Measurements from ENCODE around the gene STX8. TPM values are rescaled to one million over a fixed set of nuclear protein-coding genes. Genes with fewer than 3 reads are reported as not detected.

The STX8 gene
- total RNA-seq, 2 experiments from 2014 or later = 75.2 to 75.8 TPM

- POLR2A ChIA-PET = no interaction called here
- no peak overlapping the region for H3K4me3 Mint-ChIP-seq
- H3K9me3 Mint-ChIP-seq = no peaks in the 10 kb centered on the region
- H3K4me1 Mint-ChIP-seq (ENCODE audit: low read depth) = peaks cover 13% of the 10 kb centered on the region
- CTCF ChIA-PET = no interaction called here
- no peak for DNase-seq
- intact Hi-C loops (cut with micrococcal nuclease) = no loop called here
- peaks cover 2% of the 10 kb centered on the region for H3K36me3 Mint-ChIP-seq
- peaks cover 1% of the 10 kb centered on the region for H3K27me3 Mint-ChIP-seq
- no peak overlapping the region for H3K27ac Mint-ChIP-seq
These were observed 333.7 kb downstream of the STX8 start for GRCh38 chr17:9241774-9242496.

- H3K36me3 Mint-ChIP-seq = peaks cover 2% of the 10 kb centered on the region
- peaks cover 1% of the 10 kb centered on the region for H3K27me3 Mint-ChIP-seq
- CTCF ChIA-PET = interaction anchor here (1.4 kb wide), 1 partner anchor 51 kb away, joined by 5 read pairs; no protein-coding TSS in a partner anchor
- POLR2A ChIA-PET = no interaction called here
- H3K4me1 Mint-ChIP-seq (ENCODE audit: low read depth) = peaks cover 13% of the 10 kb centered on the region
- intact Hi-C loops (cut with micrococcal nuclease) = no loop called here
- no peak for DNase-seq
- peak overlapping the region; percentile 23 for H3K4me3 Mint-ChIP-seq
- H3K27ac Mint-ChIP-seq = no peak overlapping the region
- H3K9me3 Mint-ChIP-seq = no peaks in the 10 kb centered on the region
These were observed 334.3 kb downstream of the STX8 start for GRCh38 chr17:9241371-9241712.

GRCh38 chr17:9240659-9241370 is 334.8 kb downstream of the STX8 start:
- CTCF ChIA-PET = interaction anchor here (1.0 to 1.4 kb wide), 2 partner anchors 12 to 51 kb away, joined by 3 to 5 read pairs; no protein-coding TSS in a partner anchor

GRCh38 chr17:9239793-9240658 is 335.6 kb downstream of the STX8 start:
- peaks cover 6% of the 10 kb centered on the region for H3K9me3 Mint-ChIP-seq
- peak overlapping the region; percentile 74 for H3K4me3 Mint-ChIP-seq
- peaks cover 1% of the 10 kb centered on the region for H3K27me3 Mint-ChIP-seq
- intact Hi-C loops (cut with micrococcal nuclease) = loop anchor here (5.0 kb wide), 1 partner anchor 273 kb away; the partner anchor contains the start of gene PIK3R5
- peak; percentile 74 for DNase-seq
- POLR2A ChIA-PET = interaction anchor here (1.4 to 1.9 kb wide), 2 partner anchors 12 to 50 kb away, joined by 3 to 7 read pairs; no protein-coding TSS in a partner anchor
- peaks cover 2% of the 10 kb centered on the region for H3K36me3 Mint-ChIP-seq
- H3K4me1 Mint-ChIP-seq (ENCODE audit: low read depth) = peaks cover 20% of the 10 kb centered on the region
- H3K27ac Mint-ChIP-seq = no peak overlapping the region
- CTCF ChIA-PET = interaction anchor here (1.0 to 1.4 kb wide), 2 partner anchors 12 to 52 kb away, joined by 3 to 5 read pairs; no protein-coding TSS in a partner anchor

More at GRCh38 chr17:9240659-9241370, 334.8 kb downstream of the STX8 start:
- H3K4me1 Mint-ChIP-seq (ENCODE audit: low read depth) = peaks cover 13% of the 10 kb centered on the region
- DNase-seq = no peak
- no peak overlapping the region for H3K27ac Mint-ChIP-seq
- peak overlapping the region; percentile 37 for H3K4me3 Mint-ChIP-seq
- POLR2A ChIA-PET = interaction anchor here (1.9 kb wide), 1 partner anchor 12 kb away, joined by 7 read pairs; no protein-coding TSS in a partner anchor
- intact Hi-C loops (cut with micrococcal nuclease) = no loop called here
- H3K27me3 Mint-ChIP-seq = peaks cover 1% of the 10 kb centered on the region
- H3K9me3 Mint-ChIP-seq = peaks cover under 1% of the 10 kb centered on the region
- peaks cover 2% of the 10 kb centered on the region for H3K36me3 Mint-ChIP-seq

- CTCF ChIA-PET = interaction anchor here (1.0 kb wide), 1 partner anchor 13 kb away, joined by 3 read pairs; no protein-coding TSS in a partner anchor
- intact Hi-C loops (cut with micrococcal nuclease) = loop anchor here (5.0 kb wide), 1 partner anchor 272 kb away; the partner anchor contains the start of gene PIK3R5
- Mint-ChIP-seq H3K4me1 (ENCODE audit: low read depth) (peaks cover 20% of the 10 kb centered on the region), H3K27me3 (peaks cover 1% of the 10 kb centered on the region), H3K4me3 (peak overlapping the region; percentile 74), H3K9me3 (peaks cover 6% of the 10 kb centered on the region), H3K27ac (no peak overlapping the region), H3K36me3 (peaks cover 2% of the 10 kb centered on the region)
- peak; percentile 39 for DNase-seq
- POLR2A ChIA-PET = interaction anchor here (1.4 to 1.9 kb wide), 2 partner anchors 13 to 50 kb away, joined by 3 to 7 read pairs; no protein-coding TSS in a partner anchor
These were observed 336.3 kb downstream of the STX8 start for GRCh38 chr17:9239246-9239792.

GRCh38 chr17:9238340-9239245 is 337.0 kb downstream of the STX8 start:
- POLR2A ChIA-PET = interaction anchor here (1.4 to 1.9 kb wide), 2 partner anchors 14 to 51 kb away, joined by 3 to 7 read pairs; no protein-coding TSS in a partner anchor
- H3K36me3 Mint-ChIP-seq = peaks cover 2% of the 10 kb centered on the region
- H3K9me3 Mint-ChIP-seq = peaks cover 6% of the 10 kb centered on the region
- peak overlapping the region; percentile 74 for H3K4me3 Mint-ChIP-seq
- H3K27me3 Mint-ChIP-seq = peaks cover 1% of the 10 kb centered on the region
- intact Hi-C loops (cut with micrococcal nuclease) = loop anchor here (5.0 kb wide), 1 partner anchor 271 kb away; the partner anchor contains the start of gene PIK3R5
- H3K27ac Mint-ChIP-seq = no peak overlapping the region
- CTCF ChIA-PET = no interaction called here
- peaks cover 20% of the 10 kb centered on the region for H3K4me1 Mint-ChIP-seq (ENCODE audit: low read depth)
- no peak for DNase-seq

- POLR2A ChIA-PET = no interaction called here
- Mint-ChIP-seq H3K4me3 (no peak overlapping the region), H3K9me3 (peaks cover 6% of the 10 kb centered on the region)
These were observed 337.8 kb downstream of the STX8 start for GRCh38 chr17:9237661-9238301.

GRCh38 chr17:9237053-9237410 is 338.6 kb downstream of the STX8 start:
- peaks cover 1% of the 10 kb centered on the region for H3K27me3 Mint-ChIP-seq
- POLR2A ChIA-PET = no interaction called here
- H3K4me1 Mint-ChIP-seq (ENCODE audit: low read depth) = peaks cover 20% of the 10 kb centered on the region

More at GRCh38 chr17:9237661-9238301, 337.8 kb downstream of the STX8 start:
- intact Hi-C loops (cut with micrococcal nuclease) = loop anchor here (5.0 kb wide), 1 partner anchor 270 kb away; the partner anchor contains the start of gene PIK3R5
- CTCF ChIA-PET = no interaction called here
- Mint-ChIP-seq H3K4me1 (ENCODE audit: low read depth) (peaks cover 20% of the 10 kb centered on the region), H3K27me3 (peaks cover 1% of the 10 kb centered on the region), H3K36me3 (peaks cover 2% of the 10 kb centered on the region), H3K27ac (no peak overlapping the region)
- no peak for DNase-seq

GRCh38 chr17:9236286-9237052 is 339.2 kb downstream of the STX8 start:
- Mint-ChIP-seq H3K4me3 (no peak overlapping the region), H3K9me3 (peaks cover 6% of the 10 kb centered on the region), H3K27me3 (peaks cover 1% of the 10 kb centered on the region), H3K27ac (no peak overlapping the region), H3K4me1 (ENCODE audit: low read depth) (peaks cover 20% of the 10 kb centered on the region), H3K36me3 (peaks cover 2% of the 10 kb centered on the region)
- intact Hi-C loops (cut with micrococcal nuclease) = loop anchor here (5.0 kb wide), 1 partner anchor 269 kb away; the partner anchor contains the start of gene PIK3R5
- ChIA-PET POLR2A (no interaction called here), CTCF (no interaction called here)
- DNase-seq = no peak

More at GRCh38 chr17:9237053-9237410, 338.6 kb downstream of the STX8 start:
- H3K36me3 Mint-ChIP-seq = peaks cover 2% of the 10 kb centered on the region
- no peak overlapping the region for H3K27ac Mint-ChIP-seq
- intact Hi-C loops (cut with micrococcal nuclease) = loop anchor here (5.0 kb wide), 1 partner anchor 270 kb away; the partner anchor contains the start of gene PIK3R5
- DNase-seq = no peak
- CTCF ChIA-PET = no interaction called here
- H3K4me3 Mint-ChIP-seq = no peak overlapping the region
- peaks cover 6% of the 10 kb centered on the region for H3K9me3 Mint-ChIP-seq

Measured in activated CD4-positive, alpha-beta memory T cell treated with anti-CD3 and anti-CD28 coated beads for 36 hours (primary cell).